ENCODE results near the gene PPP4R4.

DNA sequence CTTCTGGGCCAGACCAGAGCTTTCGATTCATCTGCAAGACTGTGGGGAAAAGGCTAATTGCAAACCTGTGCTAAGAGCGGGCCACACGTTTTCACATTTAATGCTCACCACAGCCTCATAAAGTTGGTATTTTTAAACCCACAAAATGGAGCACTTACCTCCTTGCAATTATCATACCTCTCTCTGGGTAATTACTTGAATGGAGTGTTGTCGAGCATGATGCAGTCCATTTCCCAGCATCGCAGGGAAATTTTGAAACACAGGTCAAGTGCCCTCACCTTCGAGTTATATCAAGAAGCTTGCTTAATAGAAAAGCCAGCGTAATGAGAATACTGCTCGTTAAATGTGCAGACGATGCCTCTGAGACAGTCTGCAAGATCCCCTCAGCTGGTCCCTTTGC, 35.9 kb upstream of the PPP4R4 start:
- TF ChIP-seq CTCF (IDR thresholded peaks at IDR 0.05 in 4 of 5, conservative IDR thresholded peaks at IDR 0.05 in 1 of 5) (no peak), POLR2A (IDR thresholded peaks at IDR 0.05) (no peak)
